ENCODE measurements around the gene IL17RB.
A peak's percentile ranks its signal among the peaks of the same experiment; 100 is the strongest.

The IL17RB gene

GRCh38 chr3:53823956-53824657 is 22.3 kb upstream of the IL17RB start:
- intact Hi-C loops (cut with DNase I): no loop called here
- DNase-seq: peak in 1 of 10 donors; percentile 62

GRCh38 chr3:53824795-53825194 is 21.6 kb upstream of the IL17RB start:
- peak in 1 of 10 donors; percentile 34 for DNase-seq
- intact Hi-C loops (cut with DNase I): no loop called here

GRCh38 chr3:53826048-53826447 is 20.3 kb upstream of the IL17RB start:
- intact Hi-C loops (cut with DNase I): no loop called here
- DNase-seq: no peak

GRCh38 chr3:53828581-53828980 is 17.8 kb upstream of the IL17RB start:
- DNase-seq: no peak
- intact Hi-C loops (cut with DNase I): no loop called here

- DNase-seq: peak in 1 of 10 donors; percentile 9
- intact Hi-C loops (cut with DNase I): no loop called here
Measured at GRCh38 chr3:53829605-53830004, 16.8 kb upstream of the IL17RB start.

GRCh38 chr3:53830944-53831343 is 15.4 kb upstream of the IL17RB start:
- no peak for DNase-seq
- intact Hi-C loops (cut with DNase I): no loop called here

GRCh38 chr3:53833053-53833645 is 13.2 kb upstream of the IL17RB start:
- peak in 1 of 10 donors; percentile 64 for DNase-seq
- intact Hi-C loops (cut with DNase I): no loop called here

GRCh38 chr3:53833700-53834099 is 12.7 kb upstream of the IL17RB start:
- intact Hi-C loops (cut with DNase I): no loop called here
- DNase-seq: no peak

GRCh38 chr3:53834429-53835095 is 11.8 kb upstream of the IL17RB start:
- intact Hi-C loops (cut with DNase I): no loop called here
- no peak for DNase-seq

- intact Hi-C loops (cut with DNase I): no loop called here
- no peak for DNase-seq
Measured at GRCh38 chr3:53835257-53835656, 11.1 kb upstream of the IL17RB start.

- intact Hi-C loops (cut with DNase I): no loop called here
- peak in 2 of 10 donors; percentile 59 to 69 for DNase-seq
Measured at GRCh38 chr3:53836084-53836872, 10.1 kb upstream of the IL17RB start.

GRCh38 chr3:53837331-53837730 is 9.0 kb upstream of the IL17RB start:
- DNase-seq: peak in 1 of 10 donors; percentile 75
- intact Hi-C loops (cut with DNase I): no loop called here

GRCh38 chr3:53841296-53841695 is 5.1 kb upstream of the IL17RB start:
- intact Hi-C loops (cut with DNase I): no loop called here
- peak in 1 of 10 donors; percentile 59 for DNase-seq

GRCh38 chr3:53842436-53843194 is 3.8 kb upstream of the IL17RB start:
- intact Hi-C loops (cut with DNase I): no loop called here
- DNase-seq: peak; percentile 59 to 97 (median 82)

- intact Hi-C loops (cut with DNase I): no loop called here
- DNase-seq: peak in 1 of 10 donors; percentile 55
Measured at GRCh38 chr3:53843195-53844177, 2.9 kb upstream of the IL17RB start.

- peak in 2 of 10 donors; percentile 47 to 88 for DNase-seq
- intact Hi-C loops (cut with DNase I): no loop called here
Measured at GRCh38 chr3:53844262-53845102, 1.9 kb upstream of the IL17RB start.

- intact Hi-C loops (cut with DNase I): no loop called here
- DNase-seq: peak in 6 of 10 donors; percentile 35 to 89 (median 52)
Measured at GRCh38 chr3:53845103-53845880, 1.1 kb upstream of the IL17RB start.

GRCh38 chr3:53845881-53846133 is 561 bp upstream of the IL17RB start:
- peak in 1 of 10 donors; percentile 34 for DNase-seq
- intact Hi-C loops (cut with DNase I): no loop called here
